ENCODE measurements around the gene ORC3.

DNA sequence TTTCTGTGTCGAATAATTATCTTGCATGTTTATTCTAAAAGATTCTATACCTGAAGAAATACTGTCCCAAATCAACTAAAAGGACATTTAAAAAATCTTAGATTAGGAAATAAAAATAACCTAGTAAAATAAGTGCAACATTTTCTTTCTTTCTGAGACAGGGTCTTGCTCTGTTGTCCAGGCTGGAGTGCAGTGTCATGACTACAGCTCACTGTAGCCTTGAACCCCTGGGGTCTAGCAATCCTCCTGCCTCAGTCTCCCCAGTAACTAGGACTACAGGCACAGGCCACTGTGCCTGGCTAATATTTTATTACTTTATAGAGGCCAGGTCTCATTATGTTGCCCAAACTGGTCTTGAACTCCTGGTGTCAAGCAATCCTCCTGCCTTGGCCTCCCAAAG, 48.9 kb upstream of the ORC3 start:
- TF ChIP-seq, protein P1, sequence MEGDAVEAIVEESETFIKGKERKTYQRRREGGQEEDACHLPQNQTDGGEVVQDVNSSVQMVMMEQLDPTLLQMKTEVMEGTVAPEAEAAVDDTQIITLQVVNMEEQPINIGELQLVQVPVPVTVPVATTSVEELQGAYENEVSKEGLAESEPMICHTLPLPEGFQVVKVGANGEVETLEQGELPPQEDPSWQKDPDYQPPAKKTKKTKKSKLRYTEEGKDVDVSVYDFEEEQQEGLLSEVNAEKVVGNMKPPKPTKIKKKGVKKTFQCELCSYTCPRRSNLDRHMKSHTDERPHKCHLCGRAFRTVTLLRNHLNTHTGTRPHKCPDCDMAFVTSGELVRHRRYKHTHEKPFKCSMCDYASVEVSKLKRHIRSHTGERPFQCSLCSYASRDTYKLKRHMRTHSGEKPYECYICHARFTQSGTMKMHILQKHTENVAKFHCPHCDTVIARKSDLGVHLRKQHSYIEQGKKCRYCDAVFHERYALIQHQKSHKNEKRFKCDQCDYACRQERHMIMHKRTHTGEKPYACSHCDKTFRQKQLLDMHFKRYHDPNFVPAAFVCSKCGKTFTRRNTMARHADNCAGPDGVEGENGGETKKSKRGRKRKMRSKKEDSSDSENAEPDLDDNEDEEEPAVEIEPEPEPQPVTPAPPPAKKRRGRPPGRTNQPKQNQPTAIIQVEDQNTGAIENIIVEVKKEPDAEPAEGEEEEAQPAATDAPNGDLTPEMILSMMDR (optimal IDR thresholded peaks at IDR 0.05 in 1 of 3, IDR thresholded peaks at IDR 0.05 in 1 of 3, conservative IDR thresholded peaks at IDR 0.05 in 1 of 3; ENCODE audit: extremely low read depth in 1 of 3, insufficient read depth in 2 of 3, low read length in 3 of 3) = no peak
- TF ChIP-seq EZH2 (IDR thresholded peaks at IDR 0.05; ENCODE audit: low read length) = no peak

All from keratinocyte (primary cell).